ENCODE measurements around the gene NUMBL.

GRCh38 chr19:40726279-40726678 is 35.8 kb upstream of the NUMBL start:
- TF ChIP-seq CTCF (IDR thresholded peaks at IDR 0.05; ENCODE audit: insufficient read depth, low read length, poor library complexity, severe bottlenecking) (no peak), EZH2phosphoT487 (conservative IDR thresholded peaks at IDR 0.05; ENCODE audit: low read length) (no peak)

All from SU-DHL-6 (cell line).